HG03066 (cell line): Measurements from ENCODE around the gene FAM114A2.
"Not testable (repeated sequence)": the region's sequence is repeated elsewhere in the genome, so short reads cannot be mapped to it uniquely, and the experiment has no call there.

Experiments used
- ATAC-seq: cut with Tn5 transposase; IDR thresholded peaks from one replicate; pipeline ENCODE4 v1.9.1; 2021; ENCODE audit warnings: low read depth; ENCODE audit not compliant: unreplicated experiment

Gene FAM114A2

GRCh38 chr5:154038707-154039457 lies at the start of gene FAM114A2, which contains the start of gene MFAP3:
FAM114A2 (minus strand) TSS chr5:154038910; CDS start chr5:154034953, 3,957 bp downstream.
MFAP3 (plus strand) TSS chr5:154038967; CDS start chr5:154049723, 10,756 bp downstream.
- ATAC-seq, result peak; percentile 97

GRCh38 chr5:154087260-154087659 lies 48.5 kb upstream of the FAM114A2 start:
- no peak for ATAC-seq

- no peak for ATAC-seq
Measured at GRCh38 chr5:154086641-154087040, 47.9 kb upstream of the FAM114A2 start.

GRCh38 chr5:154086146-154086545 lies 47.4 kb upstream of the FAM114A2 start:
- no peak for ATAC-seq

GRCh38 chr5:154084062-154084639 lies 45.4 kb upstream of the FAM114A2 start:
- ATAC-seq, result no peak

GRCh38 chr5:154081246-154081645 lies 42.5 kb upstream of the FAM114A2 start:
- ATAC-seq, result no peak

- ATAC-seq, result no peak
Measured at GRCh38 chr5:154078272-154078671, 39.6 kb upstream of the FAM114A2 start.

- ATAC-seq, result no peak
Measured at GRCh38 chr5:154077696-154078095, 39.0 kb upstream of the FAM114A2 start.

GRCh38 chr5:154076240-154076922 lies 37.7 kb upstream of the FAM114A2 start:
- no peak for ATAC-seq

GRCh38 chr5:154072414-154073171 lies 33.9 kb upstream of the FAM114A2 start:
- peak; percentile 99 for ATAC-seq

- no peak for ATAC-seq
Measured at GRCh38 chr5:154071799-154072413, 33.2 kb upstream of the FAM114A2 start.

- ATAC-seq, result not testable (repeated sequence)
Measured at GRCh38 chr5:154069854-154070253, 31.1 kb upstream of the FAM114A2 start.

GRCh38 chr5:154065971-154066370 lies 27.3 kb upstream of the FAM114A2 start:
- no peak for ATAC-seq

- ATAC-seq, result no peak
Measured at GRCh38 chr5:154063372-154063771, 24.7 kb upstream of the FAM114A2 start.

- ATAC-seq, result no peak
Measured at GRCh38 chr5:154060606-154061005, 21.9 kb upstream of the FAM114A2 start.

- no peak for ATAC-seq
Measured at GRCh38 chr5:154059583-154059982, 20.9 kb upstream of the FAM114A2 start.

GRCh38 chr5:154059039-154059430 lies 20.3 kb upstream of the FAM114A2 start:
- peak; percentile 68 for ATAC-seq

GRCh38 chr5:154058055-154059038 lies 19.6 kb upstream of the FAM114A2 start:
- ATAC-seq, result peak; percentile 60

GRCh38 chr5:154055201-154055600 lies 16.5 kb upstream of the FAM114A2 start:
- ATAC-seq, result no peak
